Stimulated activated CD4-positive, alpha-beta T cell treated with anti-CD3 and anti-CD28 coated beads, Interleukin-4, amount 100 ng/mL, for 4 hours (primary cell): Measurements from ENCODE around the gene PLPP3.

Experiments
- DNase-seq, 2 experiments: peaks; one replicate each; pipeline ENCODE4 v3.0.0-alpha.2; 2020

PLPP3 gene

DNA sequence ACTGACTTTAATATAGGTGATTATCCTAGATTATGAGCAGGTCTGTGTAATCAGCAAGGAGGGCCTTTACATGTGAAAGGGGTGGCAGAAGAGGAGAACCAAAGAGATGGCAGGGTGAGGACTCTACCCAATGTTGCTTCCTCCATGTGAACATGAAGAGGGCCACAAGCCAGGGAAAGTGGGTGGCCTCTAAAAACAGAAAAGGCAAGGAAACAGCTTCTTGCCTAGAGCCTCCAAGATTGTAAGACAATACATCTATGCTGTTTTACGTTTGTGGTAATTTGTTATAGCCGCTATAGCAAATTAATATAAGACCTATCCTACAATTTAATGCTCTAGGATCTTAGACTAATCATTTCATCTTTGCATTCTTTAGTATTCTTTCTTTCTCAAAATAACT, 85.5 kb downstream of the PLPP3 start:
- no peak for DNase-seq

GRCh38 chr1:56491441-56491840, 87.9 kb downstream of the PLPP3 start:
- DNase-seq: no peak

DNA sequence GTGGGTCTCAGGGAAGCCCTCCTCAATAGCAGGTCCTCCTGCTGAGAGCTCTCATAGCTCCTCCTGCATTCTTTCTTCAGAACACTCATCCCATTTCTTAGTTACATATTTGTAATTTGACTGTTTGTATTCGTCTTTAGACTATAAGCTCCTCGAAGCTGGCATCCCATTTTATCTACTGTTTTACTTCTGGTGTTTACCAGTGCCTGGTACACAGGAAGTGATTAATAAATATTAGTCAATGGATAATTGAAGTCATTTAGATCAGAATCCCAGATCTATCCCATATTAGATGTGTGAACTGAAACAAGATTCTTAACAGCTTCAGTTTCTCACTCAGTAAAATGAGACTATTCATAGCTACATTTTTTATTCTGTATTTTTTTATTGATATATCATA, 88.7 kb downstream of the PLPP3 start:
- no peak for DNase-seq

GRCh38 chr1:56489695-56490094, 89.7 kb downstream of the PLPP3 start:
- DNase-seq: no peak

DNA sequence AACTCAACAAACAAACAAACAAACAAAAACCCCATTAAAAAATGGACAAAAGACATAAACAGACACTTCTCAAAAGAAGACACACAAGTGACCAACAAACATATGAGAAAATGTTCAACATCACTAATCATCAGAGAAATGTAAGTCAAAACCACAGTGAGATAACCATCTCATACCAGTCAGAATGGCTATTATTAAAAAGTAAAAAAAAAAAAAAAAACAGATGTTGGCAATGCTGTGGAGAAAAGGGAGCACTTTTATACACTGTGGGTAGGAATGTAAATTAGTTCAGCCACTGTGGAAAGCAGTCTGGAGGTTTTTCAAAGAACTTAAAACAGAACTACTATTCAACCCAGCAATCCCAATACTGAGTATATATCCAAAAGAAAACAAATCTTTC, 94.7 kb downstream of the PLPP3 start:
- no peak for DNase-seq

GRCh38 chr1:56483104-56483503, 96.3 kb downstream of the PLPP3 start:
- no peak for DNase-seq

DNA sequence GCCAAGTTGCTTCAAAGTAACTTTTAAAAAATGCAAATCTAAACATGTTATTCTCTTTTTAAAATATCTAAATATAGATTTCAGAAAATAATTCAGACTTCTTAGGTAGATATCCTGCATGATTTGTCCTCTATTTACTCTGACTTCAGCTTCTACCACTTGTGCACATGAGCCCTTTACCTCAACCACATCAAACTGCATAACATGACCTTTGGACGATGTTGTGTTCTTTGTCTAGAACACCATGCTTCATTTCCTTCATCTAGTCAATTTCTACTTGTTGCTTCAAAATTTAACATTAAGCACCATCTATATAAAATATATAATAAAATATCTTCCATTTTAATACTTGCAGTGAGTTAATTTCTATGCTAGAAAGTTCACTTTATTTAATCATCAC, 96.9 kb downstream of the PLPP3 start:
- no peak for DNase-seq

DNA sequence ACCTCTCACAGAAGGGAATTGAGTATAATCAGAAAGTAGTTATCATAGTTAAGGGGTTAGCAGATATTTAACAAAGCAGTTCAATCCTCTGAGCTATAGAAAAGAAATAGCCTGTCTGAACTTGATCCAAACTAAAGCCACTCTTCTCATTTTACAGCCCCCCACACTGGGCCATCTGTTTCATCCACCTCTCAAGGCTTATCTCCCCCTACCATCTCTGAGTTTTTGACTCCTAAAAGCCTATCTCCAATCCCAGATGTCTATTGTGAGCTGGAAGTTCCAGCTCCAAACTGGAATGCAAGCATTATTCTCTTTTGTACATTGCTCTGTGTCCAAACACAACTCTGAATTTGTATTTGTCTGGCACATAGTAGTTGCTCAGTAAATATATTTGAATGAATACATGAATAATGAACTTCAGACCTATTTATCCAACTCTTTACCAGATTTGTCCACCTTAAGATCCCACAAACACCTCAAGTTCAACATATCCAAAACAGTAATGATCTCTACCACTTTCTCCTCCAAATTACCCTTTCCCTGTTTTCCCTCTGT, 98.1 kb downstream of the PLPP3 start:
- no peak for DNase-seq

GRCh38 chr1:56478734-56479133, 100.6 kb downstream of the PLPP3 start:
- no peak for DNase-seq

DNA sequence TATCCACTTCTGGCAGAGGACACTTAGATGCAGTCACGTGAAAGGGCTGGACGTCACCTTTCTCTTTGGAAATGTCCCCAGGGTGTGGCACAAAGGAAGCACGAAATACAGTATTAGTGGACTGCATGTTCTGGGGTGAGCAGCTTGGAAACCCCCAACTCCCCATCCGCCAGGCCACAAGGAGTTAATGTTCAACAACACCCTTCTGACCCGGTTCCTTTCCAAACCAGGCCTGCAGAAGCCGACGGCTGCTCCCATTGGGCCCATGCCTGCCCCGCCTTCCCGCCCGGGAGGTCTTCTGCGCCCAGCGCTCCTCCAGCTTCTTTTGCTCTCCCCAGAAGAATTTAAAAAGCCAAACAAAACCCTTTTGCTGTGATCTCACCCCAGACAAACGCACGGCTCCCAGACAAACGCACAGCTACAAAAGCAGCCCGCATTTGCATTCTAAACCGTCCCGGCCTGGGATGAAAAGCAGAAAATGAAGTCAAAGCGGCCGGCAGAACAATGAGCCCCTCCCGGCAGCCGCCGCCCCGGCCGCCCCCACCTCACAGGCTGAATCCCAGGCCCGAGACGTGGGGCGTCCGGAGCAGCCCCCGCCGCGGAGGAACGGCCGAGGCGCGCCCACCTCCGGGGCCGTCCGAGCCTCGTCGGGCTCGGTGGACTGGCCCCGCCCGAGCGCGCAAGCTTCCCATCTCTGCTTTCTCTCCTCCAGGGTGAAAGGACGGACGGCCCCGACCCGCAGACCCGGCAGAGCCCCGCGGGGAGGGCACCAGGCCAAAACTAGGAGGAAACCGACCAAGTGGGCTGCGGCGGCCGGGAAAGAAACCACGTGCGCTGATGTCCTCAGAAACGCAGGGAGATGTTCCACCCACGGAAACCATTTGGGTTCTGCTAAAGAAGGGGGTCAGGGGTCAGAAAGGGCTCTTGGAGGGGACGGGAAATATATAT, 101.9 kb downstream of the PLPP3 start:
- no peak for DNase-seq

DNA sequence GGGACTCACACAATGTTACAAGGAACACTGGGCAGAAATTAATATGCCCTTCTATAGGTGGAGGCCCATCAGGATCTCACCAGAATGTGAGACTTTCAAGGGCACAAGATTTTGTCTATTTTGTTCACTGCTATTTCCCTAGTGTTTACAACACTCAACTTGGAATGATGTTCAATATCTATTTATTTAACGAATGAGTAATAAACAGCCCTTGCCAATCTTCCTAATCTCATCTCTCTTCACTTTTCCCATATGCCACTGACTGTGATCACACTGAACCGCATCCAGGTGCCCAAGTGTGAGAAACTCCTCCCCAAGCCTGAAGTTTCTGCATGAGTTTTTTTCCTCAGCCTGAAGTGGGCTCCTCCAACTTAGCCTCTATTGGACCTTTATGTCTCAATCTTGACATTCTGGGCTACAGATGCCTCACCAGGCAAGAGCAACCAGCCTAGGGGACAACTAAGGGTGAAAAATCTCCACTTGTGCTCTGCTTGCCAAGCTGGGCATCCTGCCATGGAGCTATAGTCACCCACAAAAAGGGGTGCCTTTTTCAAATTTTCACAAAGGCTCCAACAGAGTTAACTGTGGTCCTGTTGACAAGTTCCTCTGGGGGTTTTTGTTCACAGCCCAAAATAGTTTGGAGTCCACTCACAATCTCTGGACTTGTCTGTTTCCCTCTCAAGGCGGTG, 105.6 kb downstream of the PLPP3 start:
- no peak for DNase-seq

- DNase-seq: no peak
These were observed 106.5 kb downstream of the PLPP3 start for GRCh38 chr1:56472860-56473259.

DNA sequence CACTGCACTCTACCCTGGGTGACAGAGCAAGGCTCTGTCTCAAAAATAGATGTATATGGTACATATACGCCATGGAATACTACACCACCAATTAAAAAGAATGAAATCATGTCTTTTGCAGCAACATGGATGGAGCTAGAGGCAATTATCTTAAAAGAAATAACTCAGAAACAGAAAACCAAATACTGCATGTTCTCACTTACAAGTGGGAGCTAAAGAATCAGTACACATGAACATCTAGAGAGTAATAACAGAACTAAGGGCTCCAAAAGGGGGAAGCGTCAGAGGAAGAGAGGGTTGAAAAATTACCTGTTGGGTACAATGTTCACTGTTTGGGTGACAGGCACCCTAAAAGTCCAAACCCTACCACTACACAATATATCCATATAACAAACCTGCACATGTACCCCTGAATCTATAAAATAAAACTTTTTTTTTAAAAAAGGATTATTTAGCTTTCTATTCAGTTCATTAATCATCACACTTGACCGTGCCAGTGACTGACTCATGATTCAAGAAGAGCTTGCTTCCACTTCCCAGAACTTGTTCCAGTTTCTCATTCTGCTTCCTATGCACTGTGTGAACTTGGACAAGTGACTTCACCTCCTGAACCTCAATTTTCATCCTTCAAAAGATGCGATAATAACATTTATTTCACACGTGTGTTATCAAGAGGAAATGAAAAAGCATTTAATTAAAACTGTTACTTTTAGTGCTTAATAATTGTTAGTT, 109.6 kb downstream of the PLPP3 start:
- no peak for DNase-seq

DNA sequence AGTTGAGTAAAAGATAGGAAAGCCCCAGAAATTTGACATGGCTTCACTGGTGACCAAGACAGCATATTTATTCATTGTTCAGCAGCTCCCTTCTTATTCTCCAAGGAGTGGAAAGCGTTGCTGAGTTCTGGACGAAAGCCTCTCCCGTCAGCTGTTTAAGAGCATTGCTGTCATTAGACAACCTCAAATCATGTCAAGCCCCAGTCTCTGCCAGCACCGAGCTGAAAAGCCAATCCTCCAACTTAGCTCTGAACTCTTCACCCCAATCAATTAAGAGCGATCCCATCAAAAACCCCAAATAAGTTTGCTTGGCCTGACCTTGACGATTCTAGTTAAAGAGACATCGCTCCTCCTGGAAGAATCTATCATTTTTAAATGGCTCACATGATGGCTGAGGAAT, 110.8 kb downstream of the PLPP3 start:
- DNase-seq: no peak

- DNase-seq: no peak
These were observed 112.8 kb downstream of the PLPP3 start for GRCh38 chr1:56466538-56466937.

DNA sequence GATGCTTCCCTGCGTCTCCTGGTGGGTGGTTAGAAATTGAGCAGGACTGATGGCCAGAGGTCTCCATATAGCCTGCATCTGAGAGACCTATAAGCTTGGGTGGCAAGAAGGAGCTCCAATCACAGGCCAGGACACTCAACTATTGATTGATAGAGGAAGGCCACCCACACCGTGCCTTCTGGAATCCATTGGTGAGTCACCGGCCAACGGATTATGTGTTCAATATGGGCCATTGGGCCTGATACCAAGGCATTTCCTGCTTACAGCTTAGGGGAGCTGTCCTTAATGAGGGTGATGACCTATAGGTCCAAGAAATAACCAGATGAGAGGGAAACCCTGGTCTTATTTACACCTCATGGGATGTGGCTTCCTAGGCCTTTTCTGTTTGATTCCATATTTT, 115.1 kb downstream of the PLPP3 start:
- no peak for DNase-seq

- DNase-seq: no peak
These were observed 116.0 kb downstream of the PLPP3 start for GRCh38 chr1:56463376-56463775.

DNA sequence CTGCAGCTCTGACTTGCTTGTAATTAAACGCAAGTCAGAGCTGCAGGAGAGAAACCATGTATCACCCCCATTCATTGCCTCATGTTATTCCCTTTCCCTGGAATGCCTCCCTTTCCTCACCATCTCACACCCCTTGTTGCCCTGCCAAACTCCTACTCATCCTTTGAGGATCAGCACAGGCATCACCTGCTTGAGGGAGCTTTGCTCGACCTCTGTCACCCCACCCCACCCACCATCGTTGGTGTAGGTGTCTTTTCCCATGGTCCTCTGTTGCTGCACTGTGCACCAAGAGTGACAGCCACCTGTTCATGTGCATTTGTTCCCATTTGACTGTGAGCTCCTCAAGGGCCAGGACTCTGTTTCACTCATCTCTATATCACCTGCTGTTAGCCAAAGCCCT, 117.2 kb downstream of the PLPP3 start:
- no peak for DNase-seq

- DNase-seq: no peak
These were observed 117.9 kb downstream of the PLPP3 start for GRCh38 chr1:56461158-56462127.

- DNase-seq: no peak
These were observed 120.1 kb downstream of the PLPP3 start for GRCh38 chr1:56459260-56459659.

DNA sequence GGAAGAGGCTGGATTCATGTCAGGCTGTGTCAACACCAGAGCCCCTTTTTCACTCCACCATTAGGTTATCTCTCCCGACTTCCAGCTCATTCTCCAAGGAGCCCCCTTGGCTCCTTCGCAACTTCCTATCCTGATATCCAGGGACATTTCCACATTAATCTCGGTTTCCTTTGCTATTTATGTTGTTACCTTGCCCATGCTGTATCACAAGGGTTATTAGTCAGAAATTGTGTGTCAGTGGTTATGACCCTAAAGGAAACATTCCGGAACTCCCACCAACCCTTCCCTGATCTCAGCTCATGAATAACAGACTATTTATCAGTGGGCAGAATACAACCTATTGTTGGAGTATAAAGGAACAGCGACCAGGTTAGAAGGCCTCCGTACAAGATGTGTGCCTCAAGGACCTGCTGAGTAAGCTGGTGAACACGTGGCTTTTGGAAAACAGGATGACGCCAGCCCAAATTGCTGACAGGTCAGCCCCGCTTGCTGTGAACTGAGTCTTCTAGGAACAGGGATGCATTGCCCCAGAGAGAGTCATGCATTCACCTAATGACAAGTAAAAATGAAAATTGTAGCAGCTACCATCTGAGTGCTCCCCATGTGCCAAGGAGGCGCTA, 121.5 kb downstream of the PLPP3 start:
- no peak for DNase-seq
